Activated CD4-positive, alpha-beta T cell treated with anti-CD3 and anti-CD28 coated beads for 4 hours (primary cell): Measurements from ENCODE around the gene ALKBH5.
A peak's percentile ranks its signal among the peaks of the same experiment; 100 is the strongest.

ENCODE experiments used
- DNase-seq, 2 donors: peaks; one replicate each; pipeline ENCODE4 v3.0.0-alpha.2; 2020

ALKBH5 gene

GRCh38 chr17:18158022-18158600 is 25.5 kb upstream of the ALKBH5 start:
- DNase-seq = peak; percentile 97 to 98

- DNase-seq = no peak
Measured at GRCh38 chr17:18159551-18160120, 24.0 kb upstream of the ALKBH5 start.

- DNase-seq = no peak
Measured at GRCh38 chr17:18160128-18160856, 23.3 kb upstream of the ALKBH5 start.

GRCh38 chr17:18161207-18162145 is 22.2 kb upstream of the ALKBH5 start:
- no peak for DNase-seq

GRCh38 chr17:18163547-18163946 is 20.1 kb upstream of the ALKBH5 start:
- no peak for DNase-seq

GRCh38 chr17:18166894-18167293 is 16.7 kb upstream of the ALKBH5 start:
- no peak for DNase-seq

- no peak for DNase-seq
Measured at GRCh38 chr17:18167421-18167820, 16.2 kb upstream of the ALKBH5 start.

GRCh38 chr17:18172531-18173278 is 10.9 kb upstream of the ALKBH5 start:
- DNase-seq = no peak

- DNase-seq = no peak
Measured at GRCh38 chr17:18173740-18174139, 9.9 kb upstream of the ALKBH5 start.

GRCh38 chr17:18176176-18176575 is 7.5 kb upstream of the ALKBH5 start:
- DNase-seq = no peak

- no peak for DNase-seq
Measured at GRCh38 chr17:18177133-18177532, 6.5 kb upstream of the ALKBH5 start.

GRCh38 chr17:18177722-18178121 is 5.9 kb upstream of the ALKBH5 start:
- DNase-seq = no peak

GRCh38 chr17:18179196-18179595 is 4.4 kb upstream of the ALKBH5 start:
- no peak for DNase-seq

- DNase-seq = no peak
Measured at GRCh38 chr17:18179804-18180203, 3.8 kb upstream of the ALKBH5 start.

- DNase-seq = no peak
Measured at GRCh38 chr17:18181358-18181757, 2.3 kb upstream of the ALKBH5 start.

GRCh38 chr17:18182110-18182977 is 1.3 kb upstream of the ALKBH5 start:
- DNase-seq = no peak

- DNase-seq = peak; percentile 81 to 82
Measured at GRCh38 chr17:18182978-18183333, 672 bp upstream of the ALKBH5 start.

GRCh38 chr17:18184143-18185031 is 759 bp downstream of the ALKBH5 start:
- peak; percentile 71 for DNase-seq

- no peak for DNase-seq
Measured at GRCh38 chr17:18185391-18185790, 1.8 kb downstream of the ALKBH5 start.

- DNase-seq = no peak
Measured at GRCh38 chr17:18185832-18186626, 2.4 kb downstream of the ALKBH5 start.
